NCI-H510A (cell line): Measurements from ENCODE around the gene TRPV6.

Experiments
- DNase-seq: peaks from one replicate; lab custom pipeline; 2025; lab: John Stamatoyannopoulos, UW

Gene TRPV6

DNA sequence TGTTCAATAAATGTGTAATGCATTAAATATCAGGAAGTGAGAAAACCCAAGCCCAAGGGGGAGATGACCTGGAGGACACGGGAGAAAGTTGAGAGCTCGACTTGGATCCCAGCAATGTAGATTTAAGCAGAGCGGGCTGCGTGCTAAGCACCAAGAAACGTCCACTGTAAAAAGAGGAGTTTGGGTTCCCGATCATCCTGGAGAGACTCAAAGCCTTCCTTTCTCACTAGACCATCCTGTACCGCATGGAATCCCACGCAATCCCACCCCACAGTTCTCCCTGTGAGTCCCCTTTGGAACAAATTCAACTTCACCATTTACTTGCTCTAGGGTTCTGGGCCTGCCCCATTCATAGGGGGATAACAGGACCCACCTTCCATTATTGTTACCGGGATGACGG lies 2.4 kb downstream of the TRPV6 start:
- DNase-seq = no peak

DNA sequence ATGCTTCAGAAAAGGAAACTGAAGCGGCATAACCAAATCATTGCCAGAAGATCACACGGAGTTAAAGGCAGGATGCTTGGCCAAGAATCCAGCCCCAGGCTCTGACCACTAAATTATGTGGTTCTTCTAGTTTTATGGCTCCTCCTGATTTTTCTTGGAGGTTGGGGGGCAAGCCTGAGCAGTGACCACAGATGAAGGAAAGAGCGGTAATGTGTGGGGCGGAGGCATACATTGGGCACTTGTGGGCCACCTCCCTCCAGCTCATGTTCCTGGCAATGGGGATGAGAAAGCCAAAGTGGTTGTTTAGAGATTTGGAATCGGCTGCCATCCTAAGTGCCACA lies 3.2 kb downstream of the TRPV6 start:
- no peak for DNase-seq

DNA sequence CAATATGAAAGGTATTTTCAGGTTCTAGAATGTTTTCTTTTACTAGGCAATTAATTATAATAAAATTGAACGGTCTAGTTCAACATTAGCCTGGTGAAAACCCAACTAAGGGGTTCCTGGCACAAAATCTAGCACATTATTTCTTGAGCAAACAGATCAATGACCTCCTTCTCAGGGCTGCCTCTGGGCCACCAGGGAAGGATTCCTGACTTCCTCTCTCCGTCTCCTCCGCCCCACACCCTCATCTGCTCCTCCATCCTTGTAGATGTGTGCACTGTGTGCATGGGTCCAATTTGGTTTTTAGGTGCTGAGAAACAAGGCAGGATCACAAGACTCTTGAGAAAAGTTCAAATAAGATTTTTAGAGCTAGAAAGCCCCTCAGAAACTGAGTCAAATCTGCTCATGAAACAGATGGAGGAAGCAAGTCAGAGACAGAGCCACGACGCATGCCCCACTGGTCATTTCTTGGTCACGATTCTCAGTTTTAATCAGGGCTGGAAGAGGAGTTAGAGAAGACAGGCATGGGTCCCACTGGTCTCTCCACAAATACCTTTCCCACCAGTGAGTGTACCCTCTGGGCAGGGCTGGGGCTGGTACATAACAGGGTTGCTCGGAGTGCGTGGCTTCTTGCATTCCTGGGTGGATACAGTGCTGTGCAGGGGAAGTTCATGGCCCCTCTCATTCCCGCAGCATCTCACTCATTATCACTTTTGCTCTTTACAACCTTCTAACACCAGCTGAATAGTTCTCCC lies 3.8 kb downstream of the TRPV6 start:
- DNase-seq = no peak

DNA sequence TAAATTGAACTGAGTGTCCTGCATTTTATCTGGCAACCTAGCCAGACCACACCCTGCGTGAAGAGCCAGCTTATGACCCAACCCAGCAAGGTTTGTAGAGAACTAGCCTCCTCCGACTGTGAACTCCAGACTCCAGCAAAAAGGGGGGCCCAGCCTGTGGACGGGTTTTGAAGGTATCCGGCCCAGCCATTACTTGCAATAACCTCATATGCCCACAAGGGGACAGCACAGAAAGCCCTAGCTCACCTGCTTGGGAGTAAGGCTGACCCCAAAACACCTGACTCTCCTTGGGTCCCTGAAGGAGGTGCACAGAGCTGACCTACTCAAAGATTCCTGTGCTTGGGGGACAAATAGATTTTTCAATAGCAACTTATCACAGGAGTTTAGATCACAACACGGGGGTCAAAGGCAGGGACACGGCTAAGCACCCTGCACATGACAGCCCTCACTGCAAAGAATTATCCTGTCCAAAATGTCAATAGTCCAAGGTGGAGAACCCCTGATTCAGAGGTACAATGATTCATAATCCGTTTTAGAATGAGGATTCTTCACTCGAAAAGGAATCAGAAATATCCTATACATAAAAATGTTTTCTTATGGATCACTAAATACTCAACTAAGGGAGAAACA lies 4.6 kb downstream of the TRPV6 start:
- no peak for DNase-seq

DNA sequence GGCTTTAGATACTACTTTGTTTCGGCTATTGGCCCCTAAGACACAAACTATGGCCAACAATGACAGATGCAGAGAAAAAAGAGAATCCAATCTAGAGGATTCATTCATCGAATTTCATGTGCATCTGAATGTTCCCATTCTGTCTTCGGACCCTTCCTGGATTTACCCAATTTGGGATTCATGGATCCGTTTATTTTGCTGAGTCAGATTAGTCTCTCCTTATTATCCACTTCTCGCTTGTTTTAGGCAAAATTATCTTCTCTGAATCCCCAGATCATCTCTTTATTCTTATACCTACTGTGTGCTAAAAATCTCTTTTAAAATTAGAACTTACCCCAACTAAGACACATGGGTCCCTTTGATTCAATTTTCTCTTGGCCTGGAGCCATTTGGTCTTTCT lies 6.5 kb downstream of the TRPV6 start:
- DNase-seq = no peak

DNA sequence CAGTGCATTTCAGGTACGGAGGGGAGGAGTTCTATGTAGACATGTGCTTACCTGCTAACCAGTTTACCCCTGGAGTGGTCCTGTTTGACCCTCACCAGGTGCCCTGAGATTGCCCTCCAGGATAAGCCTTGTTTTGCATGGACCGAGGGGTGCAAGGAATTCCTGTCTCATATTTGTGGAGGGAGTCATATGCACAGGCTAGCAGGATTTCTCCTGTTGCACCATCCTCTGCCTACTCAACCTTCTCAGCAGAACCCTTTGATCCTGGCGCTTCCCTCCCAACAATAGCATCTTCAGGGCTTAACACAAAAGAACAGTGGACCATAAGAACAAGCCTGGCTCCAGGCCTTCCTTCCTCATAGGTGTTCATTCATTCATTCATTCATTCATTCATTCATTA lies 7.2 kb downstream of the TRPV6 start:
- no peak for DNase-seq

DNA sequence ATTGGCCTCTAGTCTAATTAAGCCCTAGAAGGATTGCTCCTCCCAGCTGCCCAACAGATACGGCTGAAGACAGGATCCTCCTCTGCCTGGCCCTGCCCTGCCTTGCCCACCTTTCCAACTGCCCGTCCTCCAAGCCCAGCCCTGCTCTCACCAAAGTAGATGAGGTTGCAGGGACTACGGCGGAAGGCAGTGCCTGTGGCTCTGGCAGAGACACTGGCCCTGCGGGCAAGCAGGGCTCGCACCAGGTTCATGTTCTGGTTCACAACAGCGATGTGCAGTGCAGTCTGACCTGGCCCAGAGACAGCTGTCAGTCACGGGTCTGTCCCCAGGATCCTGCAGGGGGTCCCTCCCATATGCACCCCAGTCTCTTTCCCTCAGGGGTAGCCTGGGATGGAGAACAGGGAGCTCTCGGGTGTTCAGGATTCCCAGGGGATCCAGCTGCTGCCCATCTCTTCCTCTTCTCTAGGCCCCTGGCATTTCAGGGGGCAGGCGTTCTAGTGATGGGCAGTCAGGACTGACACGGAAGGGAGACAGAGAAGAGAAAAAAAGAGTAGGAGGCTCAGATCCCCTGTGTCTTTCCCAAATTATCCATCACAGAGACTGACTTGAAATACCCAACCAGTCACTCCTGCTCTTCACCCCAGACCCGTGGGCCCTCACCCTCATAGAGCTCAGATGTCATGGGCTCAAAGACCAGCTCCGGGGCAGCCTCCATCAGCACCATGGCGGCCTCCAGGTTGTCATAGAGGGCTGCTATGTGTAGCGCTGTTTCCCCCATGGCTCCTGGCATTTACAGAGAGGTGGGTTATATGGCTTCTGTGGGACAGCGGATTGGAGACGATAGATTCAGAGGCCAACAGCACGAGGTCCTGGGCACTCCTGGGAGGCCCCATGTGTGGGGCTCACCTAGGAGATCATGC lies 8.3 kb downstream of the TRPV6 start:
- DNase-seq = no peak

DNA sequence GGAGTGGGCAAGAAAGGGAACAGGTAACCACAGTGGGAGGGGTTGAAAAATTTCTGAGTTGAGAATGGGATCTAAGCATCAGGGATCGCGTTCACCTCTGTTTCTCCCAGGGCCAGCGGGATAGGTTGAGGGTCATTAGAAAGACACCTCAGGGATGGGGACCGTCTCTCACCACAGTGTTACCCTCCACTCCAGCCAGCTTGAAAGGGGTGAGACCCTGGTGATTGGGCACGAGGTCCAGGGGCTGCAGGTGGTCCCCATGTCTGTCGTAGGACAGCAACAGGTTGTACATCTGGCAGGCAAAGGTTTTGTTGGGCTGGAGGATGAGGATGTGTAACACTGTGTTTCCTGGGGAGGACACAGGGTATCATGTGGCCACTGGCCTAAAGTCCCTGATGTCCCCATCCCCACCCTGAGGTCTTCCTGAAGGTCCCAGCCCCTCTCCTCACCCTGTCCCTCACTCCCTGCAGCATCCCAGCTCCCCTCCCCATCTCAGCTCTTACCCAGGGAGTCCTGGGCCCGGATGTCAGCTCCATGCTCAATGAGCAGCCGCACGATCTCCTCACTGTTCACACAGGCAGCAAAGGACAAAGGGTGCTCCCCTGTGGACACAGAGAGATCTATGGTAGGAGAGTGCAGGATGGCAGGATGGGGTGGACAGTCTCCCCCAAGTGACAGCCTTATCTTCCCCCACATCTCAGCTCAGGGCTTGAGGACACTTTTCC lies 9.1 kb downstream of the TRPV6 start:
- no peak for DNase-seq

DNA sequence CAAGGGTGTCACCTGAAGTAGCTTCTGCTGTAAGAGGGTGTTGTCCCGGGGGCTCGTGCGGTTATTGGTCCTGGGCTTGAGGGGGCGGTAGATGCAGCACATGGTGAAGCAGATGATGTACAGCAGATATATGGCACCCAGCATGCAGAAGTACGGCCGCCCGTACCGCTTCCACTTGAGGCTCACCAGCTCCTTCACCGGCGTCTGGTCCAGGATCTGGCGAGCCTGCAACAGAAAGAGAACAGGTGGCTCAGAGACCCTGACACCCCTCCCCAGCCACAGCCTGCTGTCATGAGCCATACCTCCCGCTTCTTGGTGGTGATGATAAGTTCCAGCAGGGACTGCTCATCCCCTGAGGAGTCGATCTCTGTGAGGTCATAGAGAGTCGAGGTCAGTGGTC lies 10.1 kb downstream of the TRPV6 start:
- DNase-seq = no peak

DNA sequence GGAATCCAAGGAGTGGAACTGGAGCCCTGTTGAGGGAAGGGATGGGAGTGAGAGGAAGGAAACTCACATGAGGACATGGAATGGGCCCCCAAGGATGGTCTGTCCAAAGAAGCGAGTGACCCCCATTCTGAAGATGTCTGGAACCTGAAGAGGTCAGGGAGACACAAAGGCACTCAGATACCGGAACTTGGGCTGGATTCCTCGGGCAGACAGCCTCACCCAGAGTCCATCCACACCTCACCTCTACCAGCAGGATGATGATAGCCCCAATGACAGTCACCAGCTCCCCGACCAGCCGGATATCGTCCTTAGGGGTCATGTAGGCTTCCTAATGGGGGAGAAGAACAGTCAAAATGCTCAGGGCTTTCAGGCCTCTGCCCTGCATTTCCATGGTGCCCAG lies 10.7 kb downstream of the TRPV6 start:
- no peak for DNase-seq

DNA sequence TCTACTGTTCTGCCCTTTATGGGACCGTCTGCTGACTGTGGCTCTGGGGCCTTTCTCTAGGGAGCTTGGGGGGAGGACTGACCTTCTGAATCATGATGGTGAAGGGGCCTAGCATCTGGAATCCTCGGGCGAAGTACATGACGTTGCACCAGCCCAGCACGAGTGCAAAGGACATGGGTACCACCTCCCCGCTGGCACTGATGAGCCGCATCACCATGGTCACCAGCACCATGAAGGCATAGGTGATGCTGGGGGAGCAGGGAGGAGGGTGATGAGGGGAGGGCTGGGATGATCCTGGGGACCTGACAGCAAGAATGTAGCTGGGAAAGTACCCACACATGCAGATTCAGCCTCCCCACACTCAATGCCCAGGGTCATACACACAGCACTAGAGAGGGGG lies 11.1 kb downstream of the TRPV6 start:
- no peak for DNase-seq

DNA sequence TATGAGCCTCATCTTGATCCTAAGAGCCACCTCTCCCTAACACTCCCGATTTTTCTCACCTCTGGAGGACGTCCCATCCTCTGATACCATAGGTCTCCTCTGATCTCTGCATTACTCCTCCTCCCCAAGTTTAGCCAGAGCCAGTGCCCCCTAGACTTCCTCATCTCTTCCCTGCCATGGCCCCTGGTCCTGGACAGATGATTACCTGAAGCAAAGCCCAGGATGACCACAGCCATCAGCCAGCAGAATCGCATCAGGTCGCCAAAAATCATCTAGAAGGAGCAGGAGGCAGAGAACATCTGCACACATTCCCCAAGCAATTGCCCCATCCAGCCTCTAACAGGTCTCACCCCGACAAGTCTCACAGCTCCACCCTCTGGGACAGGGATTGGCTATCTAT lies 11.7 kb downstream of the TRPV6 start:
- no peak for DNase-seq

DNA sequence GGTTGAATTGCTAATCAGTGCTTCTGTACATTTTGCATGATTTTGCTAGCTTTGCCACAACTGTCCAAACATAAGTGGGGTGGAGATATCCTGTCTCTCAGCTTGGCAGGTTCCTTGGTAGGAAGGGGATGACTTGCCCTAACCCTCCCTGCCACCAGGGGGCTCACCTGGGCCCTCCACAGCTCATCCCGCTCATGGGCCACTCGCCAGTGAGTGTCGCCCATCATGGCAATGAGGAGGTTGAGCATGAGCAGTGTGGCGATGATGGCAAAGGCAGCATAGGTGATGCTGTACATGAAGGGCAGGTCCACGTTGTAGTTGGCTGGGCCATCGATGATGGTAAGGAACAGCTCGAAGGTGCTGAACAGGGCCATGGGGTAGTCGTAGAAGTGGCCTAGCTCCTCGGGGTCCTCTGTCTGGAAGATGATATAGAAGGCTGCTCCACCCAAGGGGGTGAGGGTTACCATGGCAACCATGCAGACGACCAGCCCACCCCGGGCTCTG lies 12.2 kb downstream of the TRPV6 start:
- no peak for DNase-seq

DNA sequence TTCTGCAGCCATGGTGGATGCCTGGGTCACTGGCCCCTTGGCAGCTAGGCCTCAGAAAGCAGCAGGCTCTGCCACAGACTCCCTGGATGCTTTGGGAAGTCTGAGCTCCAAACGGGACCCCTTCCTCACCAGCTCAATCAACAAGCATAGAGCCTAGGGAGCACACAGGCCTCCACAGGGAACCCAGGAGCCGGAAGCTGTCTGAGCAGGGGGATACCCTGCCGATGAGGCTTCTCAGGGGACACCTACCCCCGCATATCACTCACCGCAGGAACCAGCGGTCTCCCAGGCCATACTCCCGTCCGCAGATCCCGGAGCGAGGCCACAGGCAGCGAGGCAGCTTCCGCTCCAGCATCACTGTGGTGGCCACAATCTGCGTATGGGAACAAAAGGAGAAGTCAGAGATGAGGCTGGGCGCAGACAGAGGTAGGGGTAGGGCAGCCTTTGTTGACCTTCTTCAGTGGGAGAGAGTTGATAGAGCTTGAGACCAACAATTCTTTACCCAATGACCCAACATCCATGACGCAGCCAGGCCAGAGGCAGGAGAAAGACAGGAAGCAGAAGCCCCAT lies 13.4 kb downstream of the TRPV6 start:
- no peak for DNase-seq

DNA sequence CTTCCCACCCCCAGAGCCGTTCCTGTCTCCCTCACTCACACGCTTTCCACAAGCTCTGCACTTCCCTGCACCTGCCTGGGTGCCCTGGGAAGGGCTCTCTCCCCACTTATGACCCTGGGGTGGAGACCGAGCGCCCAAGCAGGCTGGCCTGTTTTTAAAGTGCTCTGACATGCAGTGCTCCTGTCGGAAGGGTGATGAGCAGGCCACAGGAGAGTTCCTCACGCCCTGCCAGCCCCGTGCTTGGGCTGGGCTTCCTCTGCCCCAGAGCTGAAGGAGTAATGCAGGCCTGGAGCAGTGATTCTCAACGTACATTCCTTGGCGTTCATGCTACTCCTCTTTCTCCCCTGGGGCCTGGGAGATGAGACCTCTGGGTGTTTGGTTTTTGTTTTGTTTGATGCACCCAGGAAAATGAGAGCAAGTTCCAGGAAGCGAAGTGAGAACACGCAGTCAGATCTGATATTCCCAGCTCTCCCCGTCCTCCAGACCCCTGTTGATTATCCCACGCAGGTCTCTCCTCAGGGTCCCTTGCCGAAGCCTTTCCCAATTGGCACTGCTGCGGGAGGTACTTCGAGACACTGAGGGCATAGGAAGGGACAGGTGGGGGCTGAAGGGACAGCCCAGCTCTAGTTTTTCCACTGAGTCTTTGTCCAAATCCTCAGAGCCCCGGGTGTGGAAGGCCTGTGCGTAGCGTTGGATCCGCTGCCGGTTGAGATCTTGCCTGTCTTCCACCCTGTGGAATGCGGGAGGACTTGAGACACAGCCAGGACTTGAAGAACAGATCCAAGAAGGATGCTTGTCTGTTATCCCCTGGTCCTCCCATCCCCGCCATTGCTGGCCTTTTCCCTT lies 14.1 kb downstream of the TRPV6 start:
- no peak for DNase-seq

DNA sequence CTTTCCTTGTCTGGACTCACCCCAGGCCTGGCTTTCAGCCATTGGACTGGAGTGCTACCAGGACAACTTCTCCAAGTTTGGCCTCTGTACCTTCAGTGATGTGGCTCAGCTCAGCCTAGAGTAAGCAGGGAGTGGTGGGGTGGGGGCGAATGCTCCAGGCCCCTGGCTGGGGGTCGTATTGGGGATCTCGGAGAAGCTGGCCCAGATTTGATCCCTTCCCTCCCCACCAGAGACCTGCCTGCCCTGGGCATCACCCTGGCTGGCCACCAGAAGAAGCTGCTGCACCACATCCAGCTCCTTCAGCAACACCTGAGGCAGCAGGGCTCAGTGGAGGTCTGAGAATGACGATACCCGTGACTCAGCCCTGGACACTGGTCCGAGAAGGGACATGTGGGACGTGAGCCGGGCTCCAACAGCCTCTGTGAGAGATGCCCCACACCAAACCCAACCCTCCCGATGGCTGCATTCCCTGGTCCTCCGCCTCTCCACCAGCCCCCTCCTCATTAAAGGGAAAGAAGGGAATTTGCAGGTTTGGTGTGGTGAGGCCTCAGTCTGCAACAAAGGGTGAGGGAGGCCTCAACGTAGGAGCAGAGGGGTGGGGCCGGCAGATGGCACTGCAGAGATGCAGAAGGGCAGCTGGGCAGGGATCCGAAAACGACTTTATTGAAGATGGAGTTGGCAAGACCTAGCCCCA lies 14.8 kb downstream of the TRPV6 start:
- DNase-seq = no peak

DNA sequence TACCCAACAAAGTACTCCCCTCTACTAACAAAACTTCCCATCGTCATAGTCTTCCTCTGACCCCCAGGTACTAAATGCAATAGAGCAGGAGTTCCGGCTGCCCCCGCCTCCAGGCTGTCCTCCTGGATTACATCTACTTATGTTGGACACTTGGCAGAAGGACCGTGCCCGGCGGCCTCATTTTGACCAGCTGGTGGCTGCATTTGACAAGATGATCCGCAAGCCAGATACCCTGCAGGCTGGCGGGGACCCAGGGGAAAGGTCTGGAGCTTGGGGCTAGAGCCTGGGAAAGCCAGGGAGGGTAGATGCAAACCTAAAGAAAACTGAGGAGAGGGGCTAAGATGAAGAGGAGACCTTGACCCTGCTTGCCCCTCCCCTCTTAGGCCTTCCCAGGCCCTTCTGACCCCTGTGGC lies 15.4 kb downstream of the TRPV6 start:
- DNase-seq = no peak

DNA sequence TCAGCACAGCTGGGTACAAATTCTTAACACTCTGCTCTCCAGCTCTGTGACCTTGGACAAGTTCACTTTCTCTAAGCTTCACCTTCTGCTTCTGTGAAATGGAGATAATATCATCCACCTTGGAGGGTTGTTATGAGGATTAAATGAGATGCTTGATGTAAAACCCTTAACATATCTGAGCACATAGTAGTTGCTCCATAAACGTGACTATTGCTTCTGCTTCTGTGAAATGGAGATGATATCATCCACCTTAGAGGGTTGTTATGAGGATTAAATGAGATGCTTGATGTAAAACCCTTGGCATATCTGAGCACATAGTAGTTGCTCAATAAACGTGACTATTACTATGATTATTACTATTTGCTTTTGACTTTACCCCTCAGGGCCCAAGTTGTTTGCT lies 16.1 kb downstream of the TRPV6 start:
- DNase-seq = no peak

DNA sequence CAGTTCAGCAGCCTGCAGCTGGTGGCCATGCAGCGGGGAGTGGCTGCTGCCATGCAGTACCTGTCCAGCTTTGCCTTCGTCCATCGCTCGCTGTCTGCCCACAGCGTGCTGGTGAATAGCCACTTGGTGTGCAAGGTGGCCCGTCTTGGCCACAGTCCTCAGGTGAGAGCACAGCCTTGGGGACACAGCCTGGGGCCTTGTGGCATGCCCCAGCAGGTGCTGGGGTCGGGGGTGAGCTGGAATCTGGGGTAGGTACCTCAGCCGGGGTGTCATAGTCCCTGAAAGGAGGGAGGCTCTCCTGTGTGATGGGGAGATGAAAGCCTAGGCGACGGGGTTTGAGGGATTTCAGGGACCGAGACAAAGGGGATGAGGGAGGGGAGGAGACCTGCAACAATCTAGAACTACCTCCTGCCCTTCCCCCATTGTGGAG lies 16.5 kb downstream of the TRPV6 start:
- DNase-seq = no peak
